Skeletal muscle tissue (tissue), 4 donors: ENCODE data around the gene ZNF839. TPM values are rescaled to one million over a fixed set of nuclear protein-coding genes. Genes with fewer than 3 reads are reported as not detected.

Source experiments
- H3K27ac ChIP-seq: one replicate; pipeline ENCODE4 v1.7.0; 2013; ENCODE audit warnings: mild to moderate bottlenecking, low read depth, low read length, inconsistent platforms
- H3K27me3 ChIP-seq, 3 donors: one replicate each; pipeline ENCODE4 v1.7.0; 2013; ENCODE audit warnings: low read length in 3 of 3; ENCODE audit not compliant: control insufficient read depth in 3 of 3, insufficient read depth in 3 of 3
- H3K36me3 ChIP-seq, 3 donors: one replicate each; pipeline ENCODE4 v1.7.0; 2013; ENCODE audit warnings: low read length in 3 of 3; ENCODE audit not compliant: control insufficient read depth in 3 of 3, insufficient read depth in 3 of 3
- H3K4me1 ChIP-seq, 3 donors: one replicate each; pipeline ENCODE4 v1.7.0; 2013; ENCODE audit warnings: low read length in 3 of 3, mild to moderate bottlenecking in 3 of 3; ENCODE audit not compliant: control insufficient read depth in 3 of 3, insufficient read depth in 3 of 3
- H3K4me3 ChIP-seq, 3 donors: one replicate each; pipeline ENCODE4 v1.7.0; 2013; ENCODE audit warnings: low read length in 3 of 3
- H3K9ac ChIP-seq, 3 donors: one replicate each; pipeline ENCODE4 v1.7.0; 2013; ENCODE audit warnings: low read length in 3 of 3, mild to moderate bottlenecking in 3 of 3, moderate library complexity in 2 of 3, low read depth in 1 of 3
- H3K9me3 ChIP-seq, 3 donors: one replicate each; pipeline ENCODE4 v1.7.0; 2013; ENCODE audit warnings: low read length in 3 of 3; ENCODE audit not compliant: control insufficient read depth in 3 of 3
- total RNA-seq: library from RNA; depleted of rRNA; stranded (reverse); fragments of >200 nt; gene quantifications from one replicate; pipeline ENCODE4 v1.2.3, GENCODE V29; 2014
- donor health status: Osteomylitis.

ZNF839 gene
- total RNA-seq, 1 donor from 2014 or later, result 15.7 TPM

DNA sequence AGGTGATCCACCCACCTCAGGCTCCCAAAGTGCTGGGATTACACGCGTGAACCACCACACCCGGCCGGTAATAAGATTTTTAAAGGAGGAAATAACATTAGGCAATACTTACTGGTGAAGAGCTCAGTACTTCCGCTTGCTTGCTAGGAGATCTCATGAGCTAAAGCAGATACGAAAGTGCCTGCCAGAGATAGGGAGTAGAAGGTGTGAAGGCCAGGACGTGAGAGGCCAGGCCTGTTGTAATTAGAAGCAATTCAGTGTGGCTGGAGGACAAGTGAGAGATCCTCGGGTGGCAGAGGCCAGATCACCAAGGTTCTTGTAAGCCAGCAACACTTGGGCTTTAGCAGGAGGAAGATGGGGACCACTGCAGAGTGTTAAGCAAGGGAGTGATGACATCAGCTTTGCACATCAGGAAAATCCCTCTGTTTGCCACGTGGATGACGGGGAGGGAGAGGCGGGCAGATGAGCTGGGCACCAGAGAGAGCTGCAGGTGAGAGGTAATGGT, 50.8 kb downstream of the ZNF839 start:
- no peaks in the 10 kb centered on the region for H3K27me3 ChIP-seq
- no peak overlapping the region for H3K27ac ChIP-seq
- peaks cover 0 to 14% (median 7%) of the 10 kb centered on the region in 3 donors for H3K4me1 ChIP-seq
- H3K4me3 ChIP-seq, result no peak overlapping the region
- no peaks in the 10 kb centered on the region for H3K9me3 ChIP-seq
- peaks cover 0 to 2% (median 0%) of the 10 kb centered on the region in 3 donors for H3K36me3 ChIP-seq
- no peak overlapping the region for H3K9ac ChIP-seq

DNA sequence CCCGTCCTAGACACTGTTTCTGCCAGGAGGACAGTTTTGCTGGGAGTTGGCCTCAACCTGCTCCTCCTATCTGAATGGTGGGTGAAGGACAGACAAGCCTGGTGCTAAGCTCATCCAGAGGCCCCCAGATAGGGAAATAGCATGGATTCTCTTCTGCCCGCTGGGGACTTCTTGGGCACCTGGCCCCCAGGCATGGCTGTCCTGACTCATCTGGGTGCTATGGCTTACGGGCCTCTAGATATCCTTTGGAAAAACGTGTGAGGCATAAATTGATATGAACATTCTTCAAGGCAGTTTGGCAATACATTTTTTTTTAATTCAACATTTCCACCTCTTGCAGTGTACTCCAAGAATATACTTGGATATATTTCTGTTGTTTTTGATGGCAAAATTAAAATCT, 51.8 kb downstream of the ZNF839 start:
- Histone ChIP-seq H3K4me1 (peaks cover 0 to 11% (median 7%) of the 10 kb centered on the region in 3 donors), H3K4me3 (no peak overlapping the region), H3K27ac (no peak overlapping the region), H3K36me3 (peaks cover 0 to 2% (median 0%) of the 10 kb centered on the region in 3 donors), H3K27me3 (no peaks in the 10 kb centered on the region), H3K9me3 (no peaks in the 10 kb centered on the region), H3K9ac (no peak overlapping the region)

- Histone ChIP-seq H3K9ac (no peak overlapping the region), H3K27ac (no peak overlapping the region), H3K9me3 (no peaks in the 10 kb centered on the region), H3K36me3 (peaks cover 4 to 7% (median 6%) of the 10 kb centered on the region in 3 donors), H3K4me3 (no peak overlapping the region), H3K4me1 (peaks cover 0 to 11% (median 7%) of the 10 kb centered on the region in 3 donors), H3K27me3 (no peaks in the 10 kb centered on the region)
These were observed 53.6 kb downstream of the ZNF839 start for GRCh38 chr14:102373110-102373509.

GRCh38 chr14:102374264-102374663, 54.7 kb downstream of the ZNF839 start:
- Histone ChIP-seq H3K36me3 (peaks cover 7 to 10% (median 9%) of the 10 kb centered on the region in 3 donors), H3K9ac (no peak overlapping the region), H3K27me3 (no peaks in the 10 kb centered on the region), H3K4me1 (peaks cover 0 to 11% (median 7%) of the 10 kb centered on the region in 3 donors), H3K9me3 (no peaks in the 10 kb centered on the region), H3K4me3 (no peak overlapping the region), H3K27ac (no peak overlapping the region)

GRCh38 chr14:102375119-102375518, 55.6 kb downstream of the ZNF839 start:
- Histone ChIP-seq H3K9me3 (no peaks in the 10 kb centered on the region), H3K27me3 (no peaks in the 10 kb centered on the region), H3K4me3 (no peak overlapping the region)

DNA sequence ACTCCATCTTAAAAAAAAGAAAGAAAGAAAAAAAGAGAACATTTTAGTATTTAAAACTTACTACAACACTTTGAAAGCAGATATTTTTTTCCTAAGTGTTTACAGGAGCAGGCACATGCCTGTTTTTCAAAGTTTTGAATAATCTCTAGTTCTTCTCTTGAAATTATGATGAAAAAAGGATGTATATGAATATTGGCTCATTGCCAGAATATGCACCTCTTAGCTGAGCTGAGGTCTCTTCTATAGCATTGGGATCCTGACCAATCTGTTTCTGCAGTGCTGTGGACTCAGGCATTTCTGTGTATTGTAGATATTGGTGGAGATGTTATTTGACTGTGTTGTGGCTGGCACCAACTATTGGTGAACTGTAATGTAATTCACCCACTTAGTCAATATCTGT, 58.1 kb downstream of the ZNF839 start:
- no peaks in the 10 kb centered on the region for H3K27me3 ChIP-seq
- H3K9me3 ChIP-seq, result no peaks in the 10 kb centered on the region
- H3K4me3 ChIP-seq, result no peak overlapping the region
- peaks cover 0 to 2% (median 0%) of the 10 kb centered on the region in 3 donors for H3K4me1 ChIP-seq
- no peak overlapping the region for H3K27ac ChIP-seq
- peaks cover 6 to 12% (median 10%) of the 10 kb centered on the region in 3 donors for H3K36me3 ChIP-seq
- H3K9ac ChIP-seq, result no peak overlapping the region

More at GRCh38 chr14:102375119-102375518, 55.6 kb downstream of the ZNF839 start:
- Histone ChIP-seq H3K27ac (no peak overlapping the region), H3K9ac (no peak overlapping the region), H3K4me1 (peaks cover 0 to 11% (median 7%) of the 10 kb centered on the region in 3 donors), H3K36me3 (peaks cover 8 to 12% (median 10%) of the 10 kb centered on the region in 3 donors)

DNA sequence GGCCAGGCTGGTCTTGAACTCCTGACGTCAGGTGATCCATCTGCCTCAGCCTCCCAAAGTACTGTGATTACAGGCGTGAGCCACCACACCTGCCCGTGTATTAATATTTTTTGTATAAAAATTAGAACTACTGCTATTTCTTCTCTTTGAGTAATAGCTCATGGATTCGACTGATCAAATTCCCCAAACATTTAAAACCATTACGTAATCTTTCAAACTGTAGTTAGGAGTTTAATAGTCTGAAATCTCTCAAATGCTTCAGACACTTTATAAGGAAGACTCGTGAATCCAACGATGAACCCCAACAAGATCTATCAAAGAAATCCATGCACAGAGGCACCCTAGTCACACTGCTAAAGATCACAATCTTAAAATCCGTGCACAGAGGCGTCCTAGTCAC, 59.3 kb downstream of the ZNF839 start:
- H3K36me3 ChIP-seq, result peaks cover 6 to 12% (median 10%) of the 10 kb centered on the region in 3 donors

GRCh38 chr14:102387086-102387485, 67.5 kb downstream of the ZNF839 start:
- Histone ChIP-seq H3K27me3 (no peaks in the 10 kb centered on the region), H3K36me3 (no peaks in the 10 kb centered on the region), H3K4me3 (no peak overlapping the region), H3K9ac (peak overlapping the region in 1 of 3 donors; percentile 51), H3K4me1 (no peaks in the 10 kb centered on the region), H3K9me3 (no peaks in the 10 kb centered on the region), H3K27ac (no peak overlapping the region)

More for the DNA sequence above, 59.3 kb downstream of the ZNF839 start:
- Histone ChIP-seq H3K9ac (no peak overlapping the region), H3K4me3 (no peak overlapping the region), H3K9me3 (no peaks in the 10 kb centered on the region), H3K27ac (no peak overlapping the region), H3K4me1 (peaks cover 0 to 2% (median 0%) of the 10 kb centered on the region in 3 donors), H3K27me3 (no peaks in the 10 kb centered on the region)

DNA sequence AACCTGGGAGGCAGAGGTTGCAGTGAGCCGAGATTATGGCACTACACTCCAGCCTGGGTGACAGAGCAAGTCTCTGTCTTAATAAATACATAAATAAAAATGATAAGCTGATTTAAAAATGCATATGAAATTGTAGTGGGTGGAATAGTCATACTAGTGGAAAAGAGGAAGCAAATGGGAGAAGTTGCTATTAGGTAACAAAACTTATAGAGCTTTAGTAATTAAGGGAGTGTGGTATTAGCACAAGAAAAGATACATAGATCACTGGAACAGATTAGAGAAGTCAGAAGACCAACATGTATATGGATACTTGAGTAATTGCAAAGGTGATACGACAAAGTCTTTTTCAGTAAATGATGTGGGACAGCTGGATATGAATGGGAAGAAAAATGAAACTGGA, 69.7 kb downstream of the ZNF839 start:
- Histone ChIP-seq H3K4me1 (no peaks in the 10 kb centered on the region), H3K27me3 (no peaks in the 10 kb centered on the region), H3K36me3 (no peaks in the 10 kb centered on the region), H3K9ac (no peak overlapping the region), H3K9me3 (no peaks in the 10 kb centered on the region), H3K4me3 (no peak overlapping the region), H3K27ac (no peak overlapping the region)

- peaks cover 0 to 5% (median 2%) of the 10 kb centered on the region in 3 donors for H3K4me1 ChIP-seq
- H3K4me3 ChIP-seq, result no peak overlapping the region
- H3K9ac ChIP-seq, result no peak overlapping the region
- peak overlapping the region; percentile 9 for H3K27ac ChIP-seq
- H3K9me3 ChIP-seq, result no peaks in the 10 kb centered on the region
- no peaks in the 10 kb centered on the region for H3K36me3 ChIP-seq
- no peaks in the 10 kb centered on the region for H3K27me3 ChIP-seq
These were observed 70.7 kb downstream of the ZNF839 start for GRCh38 chr14:102390064-102390855.
